GM21528 (cell line): ENCODE data around the gene MALAT1.
"Not testable (repeated sequence)": the region's sequence is repeated elsewhere in the genome, so short reads cannot be mapped to it uniquely, and the experiment has no call there.

ENCODE experiments used
- ATAC-seq: cut with Tn5 transposase; IDR thresholded peaks from one replicate; pipeline ENCODE4 v1.9.1; 2021; ENCODE audit warnings: mild to moderate bottlenecking, moderate library complexity; ENCODE audit not compliant: unreplicated experiment, low FRiP score

MALAT1 gene

DNA sequence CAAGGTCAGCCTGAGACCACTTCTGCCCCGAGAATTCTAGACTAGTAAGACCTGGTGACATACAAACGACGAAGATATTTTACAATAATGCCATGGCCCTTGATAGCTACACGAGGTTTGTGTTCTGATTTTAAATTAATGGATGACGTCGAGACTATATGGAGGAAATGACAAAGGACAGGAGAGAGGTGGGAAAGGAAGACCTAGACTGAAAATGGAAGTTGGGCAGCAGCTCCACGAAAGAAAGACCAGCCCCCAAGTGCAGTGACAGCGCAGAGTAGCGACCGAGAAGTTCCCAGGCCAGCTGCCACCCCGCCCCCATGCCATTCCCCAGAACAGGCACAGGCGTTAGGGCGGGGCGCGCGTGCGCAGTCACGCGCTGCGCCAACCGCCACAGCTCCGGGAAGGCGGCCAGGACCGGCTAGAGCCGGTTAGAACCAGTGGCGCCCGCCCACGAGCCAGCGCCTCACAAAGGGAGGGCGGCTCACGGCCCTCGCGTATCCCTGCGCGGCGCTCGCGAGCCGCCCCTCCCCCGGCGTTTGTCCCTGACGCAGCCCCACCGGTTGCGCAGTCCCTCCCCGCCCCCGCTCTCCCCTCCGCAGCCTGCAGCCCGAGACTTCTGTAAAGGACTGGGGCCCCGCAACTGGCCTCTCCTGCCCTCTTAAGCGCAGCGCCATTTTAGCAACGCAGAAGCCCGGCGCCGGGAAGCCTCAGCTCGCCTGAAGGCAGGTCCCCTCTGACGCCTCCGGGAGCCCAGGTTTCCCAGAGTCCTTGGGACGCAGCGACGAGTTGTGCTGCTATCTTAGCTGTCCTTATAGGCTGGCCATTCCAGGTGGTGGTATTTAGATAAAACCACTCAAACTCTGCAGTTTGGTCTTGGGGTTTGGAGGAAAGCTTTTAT lies 1.5 kb upstream of the MALAT1 start:
- ATAC-seq = peak; percentile 62

DNA sequence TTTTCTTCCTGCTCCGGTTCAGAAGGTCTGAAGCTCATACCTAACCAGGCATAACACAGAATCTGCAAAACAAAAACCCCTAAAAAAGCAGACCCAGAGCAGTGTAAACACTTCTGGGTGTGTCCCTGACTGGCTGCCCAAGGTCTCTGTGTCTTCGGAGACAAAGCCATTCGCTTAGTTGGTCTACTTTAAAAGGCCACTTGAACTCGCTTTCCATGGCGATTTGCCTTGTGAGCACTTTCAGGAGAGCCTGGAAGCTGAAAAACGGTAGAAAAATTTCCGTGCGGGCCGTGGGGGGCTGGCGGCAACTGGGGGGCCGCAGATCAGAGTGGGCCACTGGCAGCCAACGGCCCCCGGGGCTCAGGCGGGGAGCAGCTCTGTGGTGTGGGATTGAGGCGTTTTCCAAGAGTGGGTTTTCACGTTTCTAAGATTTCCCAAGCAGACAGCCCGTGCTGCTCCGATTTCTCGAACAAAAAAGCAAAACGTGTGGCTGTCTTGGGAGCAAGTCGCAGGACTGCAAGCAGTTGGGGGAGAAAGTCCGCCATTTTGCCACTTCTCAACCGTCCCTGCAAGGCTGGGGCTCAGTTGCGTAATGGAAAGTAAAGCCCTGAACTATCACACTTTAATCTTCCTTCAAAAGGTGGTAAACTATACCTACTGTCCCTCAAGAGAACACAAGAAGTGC lies 661 bp upstream of the MALAT1 start:
- ATAC-seq = no peak

DNA sequence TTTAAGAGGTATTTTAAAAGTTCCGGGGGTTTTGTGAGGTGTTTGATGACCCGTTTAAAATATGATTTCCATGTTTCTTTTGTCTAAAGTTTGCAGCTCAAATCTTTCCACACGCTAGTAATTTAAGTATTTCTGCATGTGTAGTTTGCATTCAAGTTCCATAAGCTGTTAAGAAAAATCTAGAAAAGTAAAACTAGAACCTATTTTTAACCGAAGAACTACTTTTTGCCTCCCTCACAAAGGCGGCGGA lies 193 bp upstream of the MALAT1 start:
- no peak for ATAC-seq

- no peak for ATAC-seq
Measured at GRCh38 chr11:65499713-65500386, 1.0 kb downstream of the MALAT1 start.

DNA sequence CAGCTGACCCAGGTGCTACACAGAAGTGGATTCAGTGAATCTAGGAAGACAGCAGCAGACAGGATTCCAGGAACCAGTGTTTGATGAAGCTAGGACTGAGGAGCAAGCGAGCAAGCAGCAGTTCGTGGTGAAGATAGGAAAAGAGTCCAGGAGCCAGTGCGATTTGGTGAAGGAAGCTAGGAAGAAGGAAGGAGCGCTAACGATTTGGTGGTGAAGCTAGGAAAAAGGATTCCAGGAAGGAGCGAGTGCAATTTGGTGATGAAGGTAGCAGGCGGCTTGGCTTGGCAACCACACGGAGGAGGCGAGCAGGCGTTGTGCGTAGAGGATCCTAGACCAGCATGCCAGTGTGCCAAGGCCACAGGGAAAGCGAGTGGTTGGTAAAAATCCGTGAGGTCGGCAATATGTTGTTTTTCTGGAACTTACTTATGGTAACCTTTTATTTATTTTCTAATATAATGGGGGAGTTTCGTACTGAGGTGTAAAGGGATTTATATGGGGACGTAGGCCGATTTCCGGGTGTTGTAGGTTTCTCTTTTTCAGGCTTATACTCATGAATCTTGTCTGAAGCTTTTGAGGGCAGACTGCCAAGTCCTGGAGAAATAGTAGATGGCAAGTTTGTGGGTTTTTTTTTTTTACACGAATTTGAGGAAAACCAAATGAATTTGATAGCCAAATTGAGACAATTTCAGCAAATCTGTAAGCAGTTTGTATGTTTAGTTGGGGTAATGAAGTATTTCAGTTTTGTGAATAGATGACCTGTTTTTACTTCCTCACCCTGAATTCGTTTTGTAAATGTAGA lies 1.7 kb downstream of the MALAT1 start:
- no peak for ATAC-seq

GRCh38 chr11:65501186-65501471 lies 2.3 kb downstream of the MALAT1 start:
- ATAC-seq = no peak

- no peak for ATAC-seq
Measured at GRCh38 chr11:65501472-65502273, 2.8 kb downstream of the MALAT1 start.

DNA sequence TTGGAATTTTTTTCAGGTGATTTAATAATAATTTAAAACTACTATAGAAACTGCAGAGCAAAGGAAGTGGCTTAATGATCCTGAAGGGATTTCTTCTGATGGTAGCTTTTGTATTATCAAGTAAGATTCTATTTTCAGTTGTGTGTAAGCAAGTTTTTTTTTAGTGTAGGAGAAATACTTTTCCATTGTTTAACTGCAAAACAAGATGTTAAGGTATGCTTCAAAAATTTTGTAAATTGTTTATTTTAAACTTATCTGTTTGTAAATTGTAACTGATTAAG lies 3.4 kb downstream of the MALAT1 start:
- no peak for ATAC-seq

GRCh38 chr11:65502555-65503367 lies 3.9 kb downstream of the MALAT1 start:
- no peak for ATAC-seq

DNA sequence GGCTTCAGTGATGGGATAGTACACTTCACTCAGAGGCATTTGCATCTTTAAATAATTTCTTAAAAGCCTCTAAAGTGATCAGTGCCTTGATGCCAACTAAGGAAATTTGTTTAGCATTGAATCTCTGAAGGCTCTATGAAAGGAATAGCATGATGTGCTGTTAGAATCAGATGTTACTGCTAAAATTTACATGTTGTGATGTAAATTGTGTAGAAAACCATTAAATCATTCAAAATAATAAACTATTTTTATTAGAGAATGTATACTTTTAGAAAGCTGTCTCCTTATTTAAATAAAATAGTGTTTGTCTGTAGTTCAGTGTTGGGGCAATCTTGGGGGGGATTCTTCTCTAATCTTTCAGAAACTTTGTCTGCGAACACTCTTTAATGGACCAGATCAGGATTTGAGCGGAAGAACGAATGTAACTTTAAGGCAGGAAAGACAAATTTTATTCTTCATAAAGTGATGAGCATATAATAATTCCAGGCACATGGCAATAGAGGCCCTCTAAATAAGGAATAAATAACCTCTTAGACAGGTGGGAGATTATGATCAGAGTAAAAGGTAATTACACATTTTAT lies 4.6 kb downstream of the MALAT1 start:
- no peak for ATAC-seq

GRCh38 chr11:65503949-65504673 lies 5.3 kb downstream of the MALAT1 start:
- no peak for ATAC-seq

DNA sequence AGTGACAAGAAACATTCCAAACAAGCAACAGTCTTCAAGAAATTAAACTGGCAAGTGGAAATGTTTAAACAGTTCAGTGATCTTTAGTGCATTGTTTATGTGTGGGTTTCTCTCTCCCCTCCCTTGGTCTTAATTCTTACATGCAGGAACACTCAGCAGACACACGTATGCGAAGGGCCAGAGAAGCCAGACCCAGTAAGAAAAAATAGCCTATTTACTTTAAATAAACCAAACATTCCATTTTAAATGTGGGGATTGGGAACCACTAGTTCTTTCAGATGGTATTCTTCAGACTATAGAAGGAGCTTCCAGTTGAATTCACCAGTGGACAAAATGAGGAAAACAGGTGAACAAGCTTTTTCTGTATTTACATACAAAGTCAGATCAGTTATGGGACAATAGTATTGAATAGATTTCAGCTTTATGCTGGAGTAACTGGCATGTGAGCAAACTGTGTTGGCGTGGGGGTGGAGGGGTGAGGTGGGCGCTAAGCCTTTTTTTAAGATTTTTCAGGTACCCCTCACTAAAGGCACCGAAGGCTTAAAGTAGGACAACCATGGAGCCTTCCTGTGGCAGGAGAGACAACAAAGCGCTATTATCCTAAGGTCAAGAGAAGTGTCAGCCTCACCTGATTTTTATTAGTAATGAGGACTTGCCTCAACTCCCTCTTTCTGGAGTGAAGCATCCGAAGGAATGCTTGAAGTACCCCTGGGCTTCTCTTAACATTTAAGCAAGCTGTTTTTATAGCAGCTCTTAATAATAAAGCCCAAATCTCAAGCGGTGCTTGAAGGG lies 6.0 kb downstream of the MALAT1 start:
- no peak for ATAC-seq

DNA sequence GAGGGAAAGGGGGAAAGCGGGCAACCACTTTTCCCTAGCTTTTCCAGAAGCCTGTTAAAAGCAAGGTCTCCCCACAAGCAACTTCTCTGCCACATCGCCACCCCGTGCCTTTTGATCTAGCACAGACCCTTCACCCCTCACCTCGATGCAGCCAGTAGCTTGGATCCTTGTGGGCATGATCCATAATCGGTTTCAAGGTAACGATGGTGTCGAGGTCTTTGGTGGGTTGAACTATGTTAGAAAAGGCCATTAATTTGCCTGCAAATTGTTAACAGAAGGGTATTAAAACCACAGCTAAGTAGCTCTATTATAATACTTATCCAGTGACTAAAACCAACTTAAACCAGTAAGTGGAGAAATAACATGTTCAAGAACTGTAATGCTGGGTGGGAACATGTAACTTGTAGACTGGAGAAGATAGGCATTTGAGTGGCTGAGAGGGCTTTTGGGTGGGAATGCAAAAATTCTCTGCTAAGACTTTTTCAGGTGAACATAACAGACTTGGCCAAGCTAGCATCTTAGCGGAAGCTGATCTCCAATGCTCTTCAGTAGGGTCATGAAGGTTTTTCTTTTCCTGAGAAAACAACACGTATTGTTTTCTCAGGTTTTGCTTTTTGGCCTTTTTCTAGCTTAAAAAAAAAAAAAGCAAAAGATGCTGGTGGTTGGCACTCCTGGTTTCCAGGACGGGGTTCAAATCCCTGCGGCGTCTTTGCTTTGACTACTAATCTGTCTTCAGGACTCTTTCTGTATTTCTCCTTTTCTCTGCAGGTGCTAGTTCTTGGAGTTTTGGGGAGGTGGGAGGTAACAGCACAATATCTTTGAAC lies 6.8 kb downstream of the MALAT1 start:
- no peak for ATAC-seq

DNA sequence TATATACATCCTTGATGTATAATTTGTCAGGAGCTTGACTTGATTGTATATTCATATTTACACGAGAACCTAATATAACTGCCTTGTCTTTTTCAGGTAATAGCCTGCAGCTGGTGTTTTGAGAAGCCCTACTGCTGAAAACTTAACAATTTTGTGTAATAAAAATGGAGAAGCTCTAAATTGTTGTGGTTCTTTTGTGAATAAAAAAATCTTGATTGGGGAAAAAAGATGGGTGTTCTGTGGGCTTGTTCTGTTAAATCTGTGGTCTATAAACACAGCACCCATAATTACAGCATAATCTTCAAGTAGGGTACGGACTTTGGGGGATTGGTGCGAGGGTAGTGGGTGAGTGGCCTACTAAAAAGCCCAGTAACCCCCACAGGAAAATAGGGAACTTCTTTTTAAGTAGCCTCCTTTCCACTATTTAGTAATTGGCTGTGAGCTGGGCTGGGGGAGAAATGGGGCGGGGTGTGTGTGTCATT lies 7.5 kb downstream of the MALAT1 start:
- peak; percentile 5 for ATAC-seq

DNA sequence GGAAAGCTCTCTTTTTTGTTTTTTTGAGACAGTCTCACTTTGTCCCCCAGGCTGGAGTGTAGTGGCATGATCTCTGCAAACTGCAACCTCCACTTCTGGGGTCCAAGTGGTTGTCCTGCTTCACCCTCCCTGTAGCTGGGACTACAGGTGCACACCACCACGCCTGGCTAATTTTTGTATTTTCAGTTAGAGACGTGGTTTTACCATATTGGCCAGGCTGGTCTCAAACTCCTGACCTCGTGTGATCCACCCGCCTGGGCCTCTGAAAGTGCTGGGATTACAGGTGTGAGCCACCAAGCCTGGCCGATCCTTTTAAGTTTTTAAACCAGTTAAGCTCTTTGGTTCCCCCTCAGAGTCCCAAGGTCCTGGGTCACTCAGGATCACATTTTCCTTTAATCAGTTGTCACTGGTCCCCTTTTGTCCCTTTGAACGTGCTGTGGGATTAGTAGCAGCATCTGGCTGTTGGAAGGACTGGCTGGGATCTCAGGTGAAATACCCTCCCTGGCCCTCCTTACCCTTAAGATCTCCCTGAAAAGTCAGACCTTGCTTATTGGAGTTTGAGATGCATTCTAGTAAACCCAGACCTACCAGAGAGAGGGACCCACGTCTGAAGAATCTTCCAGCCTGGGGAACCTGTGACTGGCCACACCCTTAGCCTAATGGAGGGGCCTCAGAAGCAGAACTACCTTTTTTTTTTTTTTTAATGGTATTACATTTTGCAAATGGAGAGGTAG lies 8.1 kb downstream of the MALAT1 start:
- ATAC-seq = peak; percentile 35

DNA sequence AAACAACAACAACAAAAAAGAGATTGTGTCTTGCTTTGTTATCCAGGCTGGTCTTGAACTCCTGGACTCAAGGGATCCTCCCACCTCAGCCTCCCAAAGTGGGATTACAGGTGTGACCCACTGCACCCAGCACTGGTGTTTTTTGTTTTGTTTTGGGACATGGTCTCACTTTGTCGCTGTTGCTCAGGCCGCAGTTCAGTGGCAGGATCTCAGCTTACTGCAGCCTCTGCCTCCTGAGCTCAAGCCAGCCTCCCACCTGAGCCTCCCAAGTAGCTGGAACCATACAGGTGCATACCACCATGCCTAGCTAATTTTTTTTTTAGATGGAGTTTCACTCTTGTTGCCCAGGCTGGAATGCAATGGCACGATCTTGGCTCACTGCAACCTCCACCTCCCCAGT lies 13.5 kb downstream of the MALAT1 start:
- not testable (repeated sequence) for ATAC-seq
